Ishikawa (cell line): ENCODE data around the gene ALG1.
"Not testable (repeated sequence)": the region's sequence is repeated elsewhere in the genome, so short reads cannot be mapped to it uniquely, and the experiment has no call there.

ENCODE experiments used
- CREB1 ChIP-seq: IDR thresholded peaks from 2 replicates; pipeline ENCODE4 v1.6.1; 2012; ENCODE audit warnings: low read depth
- YY1 ChIP-seq: IDR thresholded peaks from 2 replicates; pipeline ENCODE4 v1.6.1; 2012; ENCODE audit warnings: low read depth

DNA sequence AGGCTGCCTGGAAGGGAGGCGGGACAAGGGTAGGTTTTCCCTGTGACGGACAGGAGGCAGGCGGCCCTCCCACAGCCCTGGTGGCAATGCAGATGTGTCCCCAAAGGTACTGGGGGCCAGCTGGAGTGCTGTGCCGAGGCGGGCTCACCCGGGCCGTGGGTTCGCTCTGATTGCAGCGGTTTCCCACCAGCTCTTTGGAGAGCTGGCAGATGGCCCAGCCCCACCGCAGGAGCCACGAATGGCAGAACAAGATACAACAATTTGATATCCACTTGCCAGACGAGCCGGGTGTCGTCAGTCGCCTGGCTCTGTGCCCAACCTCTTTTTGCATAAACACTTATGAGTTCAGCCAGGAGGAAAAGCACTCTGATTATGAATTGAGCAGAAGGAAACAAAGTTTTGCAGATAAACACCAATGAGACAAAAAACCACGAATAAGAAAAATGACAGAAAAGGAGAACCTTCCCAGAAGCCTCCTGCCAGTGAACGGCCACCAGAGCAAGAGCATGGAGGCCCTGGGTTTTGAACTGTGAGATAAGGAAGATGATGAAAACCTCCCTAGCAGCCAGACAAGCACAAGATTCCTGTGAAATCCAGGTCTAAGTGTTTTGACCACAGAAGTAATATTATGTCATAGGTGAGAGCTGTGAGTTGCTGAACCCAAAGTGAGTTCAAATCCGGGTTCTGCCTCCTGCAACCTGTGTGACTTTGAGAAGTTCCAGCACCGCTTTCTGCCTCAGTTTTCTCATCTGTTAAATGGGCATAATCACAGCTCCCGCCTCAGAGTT is 45.9 kb downstream of the ALG1 start:
- not testable (repeated sequence) for TF ChIP-seq YY1, CREB1
